ENCODE results near the gene ABCA1. TPM values are rescaled to one million over a fixed set of nuclear protein-coding genes. Genes with fewer than 3 reads are reported as not detected.

The ABCA1 gene
- total RNA-seq, 6 experiments from 2014 or later: 45.8 to 107 (median 61.4) TPM

GRCh38 chr9:104750185-104750767, 177.7 kb downstream of the ABCA1 start:
- DNase-seq: no peak
- WGBS (ENCODE audit: insufficient coverage, low coverage, low lambda C conversion rate, missing lambda C conversion rate): 82% methylated on average over 3 of the region's 3 CpGs
- no peak for TF ChIP-seq POLR2A (IDR thresholded peaks at IDR 0.05)
- no peak for TF ChIP-seq CTCF (IDR thresholded peaks at IDR 0.05)
- Histone ChIP-seq H3K27me3 (no peaks in the 10 kb centered on the region), H3K9me3 (no peaks in the 10 kb centered on the region), H3K4me3 (no peak overlapping the region), H3K4me1 (peaks cover 0 to 20% (median 2%) of the 10 kb centered on the region in 4 donors), H3K27ac (no peak overlapping the region), H3K36me3 (peaks cover 0 to 25% (median 10%) of the 10 kb centered on the region in 4 donors)
- no peak for ATAC-seq
- intact Hi-C loops (cut with DNase I): no loop called here

- H3K4me1 ChIP-seq: peaks cover 0 to 20% (median 4%) of the 10 kb centered on the region in 4 donors
- no peaks in the 10 kb centered on the region for H3K9me3 ChIP-seq
- H3K27ac ChIP-seq: peak overlapping the region; percentile 69 to 94 (median 86)
- no peaks in the 10 kb centered on the region for H3K27me3 ChIP-seq
- TF ChIP-seq POLR2A (IDR thresholded peaks at IDR 0.05): no peak
- TF ChIP-seq CTCF (IDR thresholded peaks at IDR 0.05): no peak
- H3K36me3 ChIP-seq: peaks cover 0 to 18% (median 4%) of the 10 kb centered on the region in 4 donors
- peak in 1 of 4 donors; percentile 5 for ATAC-seq
- DNase-seq: no peak
- 9% methylated on average over 12 of the region's 19 CpGs for WGBS (ENCODE audit: insufficient coverage, low coverage, low lambda C conversion rate, missing lambda C conversion rate)
- H3K4me3 ChIP-seq: peak overlapping the region; percentile 82 to 88 (median 86)
- intact Hi-C loops (cut with DNase I): no loop called here
These were observed 179.5 kb downstream of the ABCA1 start for GRCh38 chr9:104748359-104749031.

DNA sequence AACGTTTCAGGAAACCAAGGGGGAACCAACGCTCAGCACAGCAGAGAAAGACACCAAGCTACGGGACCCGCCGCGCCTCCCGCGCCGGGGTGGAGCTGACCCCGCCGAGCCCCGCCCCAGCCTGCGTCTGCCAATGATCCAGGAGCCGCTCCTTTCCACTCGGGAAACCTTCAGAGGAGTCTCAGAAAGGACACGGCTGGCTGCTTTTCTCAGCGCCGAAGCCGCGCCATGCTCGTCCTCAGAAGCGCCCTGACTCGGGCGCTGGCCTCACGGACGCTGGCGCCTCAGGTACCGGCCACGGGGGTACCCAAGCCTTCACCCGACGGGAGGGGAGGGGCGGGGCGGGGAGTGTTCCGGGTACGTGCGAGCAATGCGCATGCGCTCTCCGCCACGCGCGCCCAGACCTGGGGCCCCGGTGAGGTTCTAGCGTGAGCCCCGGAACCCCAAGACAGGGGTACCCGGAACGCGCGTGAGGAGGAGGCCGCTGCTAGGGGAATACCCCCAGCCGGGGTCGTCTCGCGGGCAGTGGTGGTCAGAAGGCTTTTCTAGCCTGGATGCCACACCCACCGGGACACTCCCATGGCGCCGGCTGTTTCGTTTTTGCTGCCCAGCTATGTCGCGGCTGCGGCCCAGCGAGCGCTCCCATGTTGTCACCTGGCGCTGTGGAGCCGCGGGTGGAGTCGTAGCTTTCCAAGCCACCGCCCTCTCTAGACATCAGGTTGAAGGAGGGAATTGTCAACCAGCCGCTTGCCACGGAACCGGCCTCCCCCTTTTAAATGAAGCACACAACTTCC, 180.2 kb downstream of the ABCA1 start, which contains the start of gene NIPSNAP3A:
NIPSNAP3A (plus strand) TSS at position 119 of the 794 bp plus-strand sequence; CDS start at position 229, 110 bp downstream.
- DNase-seq (peak; percentile 92 to 93 (median 93)), ATAC-seq (peak; percentile 88 to 95 (median 91))
- TF ChIP-seq POLR2A (IDR thresholded peaks at IDR 0.05) (peak; percentile 57), CTCF (IDR thresholded peaks at IDR 0.05) (peak in 1 of 4 donors; percentile 4)
- H3K36me3 ChIP-seq: peaks cover 0 to 12% (median 4%) of the 10 kb centered on the region in 4 donors
- peak within 1 kb of the TSS; percentile 69 to 94 (median 86) for H3K27ac ChIP-seq
- peak within 1 kb of the TSS; percentile 82 to 88 (median 86) for H3K4me3 ChIP-seq
- intact Hi-C loops (cut with DNase I): no loop called here
- 0% methylated on average over 7 of the region's 71 CpGs for WGBS (ENCODE audit: insufficient coverage, low coverage, low lambda C conversion rate, missing lambda C conversion rate)
- H3K27me3 ChIP-seq: no peaks in the 10 kb centered on the region
- no peaks in the 10 kb centered on the region for H3K9me3 ChIP-seq
- H3K4me1 ChIP-seq: peaks cover 0 to 20% (median 4%) of the 10 kb centered on the region in 4 donors

- Histone ChIP-seq H3K36me3 (peaks cover 0 to 9% (median 3%) of the 10 kb centered on the region in 4 donors), H3K4me1 (peaks cover 0 to 20% (median 4%) of the 10 kb centered on the region in 4 donors), H3K9me3 (no peaks in the 10 kb centered on the region), H3K27me3 (no peaks in the 10 kb centered on the region), H3K27ac (peak overlapping the region; percentile 69 to 94 (median 86)), H3K4me3 (peak overlapping the region; percentile 82 to 88 (median 86))
- WGBS (ENCODE audit: insufficient coverage, low coverage, low lambda C conversion rate, missing lambda C conversion rate): 0% methylated on average over 9 of the region's 9 CpGs
- intact Hi-C loops (cut with DNase I): no loop called here
- no peak for DNase-seq
- TF ChIP-seq POLR2A (IDR thresholded peaks at IDR 0.05) (no peak), CTCF (IDR thresholded peaks at IDR 0.05) (no peak)
- ATAC-seq: peak in 3 of 4 donors; percentile 28 to 45 (median 31)
These were observed 180.8 kb downstream of the ABCA1 start for GRCh38 chr9:104747245-104747564.

All from right lobe of liver (tissue), 6 donors.